ENCODE measurements around the gene HIVEP3. TPM values are rescaled to one million over a fixed set of nuclear protein-coding genes. Genes with fewer than 3 reads are reported as not detected.

Gene HIVEP3
- total RNA-seq, 1 experiment from 2014 or later: 1.4 TPM

GRCh38 chr1:41479808-41480160 is 438.9 kb downstream of the HIVEP3 start:
- Histone ChIP-seq H2BK12ac (ENCODE audit: insufficient read length, low read depth, low read length) (no peak overlapping the region), H2AFZ (ENCODE audit: low read length) (no peak overlapping the region), H3K18ac (ENCODE audit: insufficient read length, low read depth, low read length) (no peak overlapping the region), H4K5ac (ENCODE audit: insufficient read length, low read depth, low read length) (no peak overlapping the region), H2BK5ac (ENCODE audit: insufficient read length, low read length) (no peak overlapping the region), H3K56ac (ENCODE audit: insufficient read length, low read depth, low read length) (no peak overlapping the region), H2BK120ac (ENCODE audit: low read depth, low read length, poor library complexity, severe bottlenecking) (no peak overlapping the region), H3K79me1 (ENCODE audit: insufficient read depth, low read depth, low read length, poor library complexity, severe bottlenecking) (no peaks in the 10 kb centered on the region), H3K79me2 (ENCODE audit: insufficient read depth, low read length) (no peaks in the 10 kb centered on the region), H3K14ac (ENCODE audit: insufficient read depth, low read length) (no peak overlapping the region), H3K4me1 (ENCODE audit: insufficient read depth, low read length) (no peaks in the 10 kb centered on the region), H3K4me2 (ENCODE audit: insufficient read depth, insufficient read length, low read length) (no peak overlapping the region), H3K9ac (ENCODE audit: extremely low read depth, insufficient read length, low read length) (no peak overlapping the region), H4K8ac (replicated peaks; ENCODE audit: insufficient read length, low read depth, low read length) (no peak overlapping the region), H3K23ac (ENCODE audit: insufficient read length, low read depth, low read length) (no peak overlapping the region), H3K27ac (ENCODE audit: insufficient read length, low read depth, low read length) (no peak overlapping the region), H2BK20ac (ENCODE audit: low read depth, low read length, poor library complexity, severe bottlenecking) (no peak overlapping the region), H2AK5ac (ENCODE audit: insufficient read length, low read length) (no peak overlapping the region), H2BK15ac (ENCODE audit: low read depth, low read length) (no peak overlapping the region), H3K9me3 (ENCODE audit: control insufficient read depth, low read depth, low read length) (no peaks in the 10 kb centered on the region), H3T11ph (ENCODE audit: low read length) (no peak overlapping the region), H3K23me2 (ENCODE audit: insufficient read length, low read depth, low read length, poor library complexity, severe bottlenecking) (no peaks in the 10 kb centered on the region), H4K91ac (ENCODE audit: insufficient read length, low read depth, low read length) (no peak overlapping the region), H4K20me1 (ENCODE audit: control insufficient read depth, insufficient read depth, insufficient read length) (no peaks in the 10 kb centered on the region), H3K4ac (ENCODE audit: low read depth, low read length) (no peak overlapping the region), H3K27me3 (ENCODE audit: insufficient read depth, low read length) (no peaks in the 10 kb centered on the region)
- no peaks in the 10 kb centered on the region; a peak in 2 of 5 replicates for H3K9me3 Mint-ChIP-seq
- peaks cover 30 to 40% of the 10 kb centered on the region in 2 experiments for H3K4me1 Mint-ChIP-seq
- no peaks in the 10 kb centered on the region for H3K36me3 Mint-ChIP-seq (ENCODE audit: insufficient read depth in 1 of 3, low read depth in 3 of 3)
- peaks cover 2% of the 10 kb centered on the region for H3K27me3 Mint-ChIP-seq (ENCODE audit: low read depth)
- no CpG with 5 or more reads among the region's 3 CpGs for WGBS (ENCODE audit: extremely low coverage, insufficient read length, low lambda C conversion rate)
- H3K27ac Mint-ChIP-seq: no peak overlapping the region
- DNase-seq: no peak
- TF ChIP-seq CTCF (conservative IDR thresholded peaks at IDR 0.05): no peak
- no peak overlapping the region for H3K4me3 Mint-ChIP-seq

Measured in H9 (cell line).